Stimulated activated CD8-positive, alpha-beta memory T cell treated with anti-CD3 and anti-CD28 coated beads, Interleukin-7, amount 100 ng/mL, for 48 hours (primary cell): Measurements from ENCODE around the gene MYO3A.
"Not testable (repeated sequence)": the region's sequence is repeated elsewhere in the genome, so short reads cannot be mapped to it uniquely, and the experiment has no call there.

Experiments
- DNase-seq, 2 donors: peaks; one replicate each; pipeline ENCODE4 v3.0.0-alpha.2; 2020; ENCODE audit warnings: low read depth in 1 of 2; ENCODE audit errors: extremely low read depth in 1 of 2

MYO3A gene

DNA sequence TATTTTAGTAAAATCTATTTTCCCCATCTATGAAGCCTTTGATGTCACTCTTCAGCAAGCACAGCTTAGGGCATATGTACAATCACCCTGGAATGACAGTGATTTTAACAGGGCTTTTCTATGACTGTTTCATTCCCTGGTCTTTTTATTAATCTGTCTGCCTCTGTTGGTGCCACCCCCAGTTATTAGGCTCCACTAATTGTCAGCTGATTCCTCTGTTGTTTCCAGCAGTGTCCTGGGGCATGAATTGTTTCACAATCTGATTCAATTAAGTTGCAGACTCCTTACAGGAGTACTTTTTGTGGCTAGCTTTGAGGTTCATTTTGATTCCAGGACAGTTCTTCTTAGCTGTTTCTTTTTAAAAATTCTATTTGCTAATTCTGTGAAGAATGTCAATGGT, 38.6 kb downstream of the MYO3A start:
- no peak for DNase-seq

DNA sequence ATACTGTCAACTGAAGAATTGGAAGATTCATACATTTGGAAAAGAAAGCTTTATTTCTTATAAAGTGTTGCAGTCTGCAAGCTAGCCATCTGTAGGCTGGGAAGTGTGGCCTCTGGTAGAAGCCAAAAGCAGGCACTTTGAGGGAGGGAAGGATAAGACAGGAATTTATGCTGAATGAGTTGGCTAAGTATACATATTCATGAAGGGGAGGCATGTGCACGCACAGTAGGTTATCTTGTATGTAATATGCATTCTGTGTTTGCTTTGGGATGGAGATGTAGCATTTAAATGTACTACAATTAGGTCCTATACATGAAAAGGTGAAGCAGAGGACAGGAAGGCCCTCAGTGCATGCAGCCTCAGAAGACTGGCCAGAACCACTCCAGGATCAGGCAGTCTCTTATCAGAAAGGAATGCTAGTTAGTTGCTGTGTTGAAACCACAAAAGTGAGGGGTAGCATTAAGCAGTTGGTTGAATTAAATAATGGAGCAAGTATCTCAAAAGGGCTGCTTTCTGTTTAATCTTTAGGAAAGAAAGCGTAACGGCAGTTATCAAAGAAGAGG, 40.9 kb downstream of the MYO3A start:
- DNase-seq = no peak

DNA sequence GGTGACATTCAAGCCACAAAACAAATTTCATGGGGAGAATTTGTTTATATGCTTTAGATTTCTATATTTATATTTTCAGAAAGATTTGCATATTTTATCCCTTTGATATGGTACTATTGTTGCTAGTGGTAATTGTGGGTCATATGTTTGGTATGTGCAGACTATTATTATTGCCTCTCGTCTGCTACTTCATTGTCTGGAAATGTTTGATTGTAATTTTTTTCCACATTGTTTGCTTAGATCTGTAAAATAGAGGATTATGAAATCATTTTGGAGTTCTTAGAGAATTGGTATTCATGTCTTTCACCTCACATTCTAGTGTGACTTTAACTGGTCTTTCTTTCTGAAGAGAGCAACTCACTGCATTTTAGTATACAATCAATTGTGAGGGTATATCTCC, 44.7 kb downstream of the MYO3A start:
- DNase-seq = no peak

DNA sequence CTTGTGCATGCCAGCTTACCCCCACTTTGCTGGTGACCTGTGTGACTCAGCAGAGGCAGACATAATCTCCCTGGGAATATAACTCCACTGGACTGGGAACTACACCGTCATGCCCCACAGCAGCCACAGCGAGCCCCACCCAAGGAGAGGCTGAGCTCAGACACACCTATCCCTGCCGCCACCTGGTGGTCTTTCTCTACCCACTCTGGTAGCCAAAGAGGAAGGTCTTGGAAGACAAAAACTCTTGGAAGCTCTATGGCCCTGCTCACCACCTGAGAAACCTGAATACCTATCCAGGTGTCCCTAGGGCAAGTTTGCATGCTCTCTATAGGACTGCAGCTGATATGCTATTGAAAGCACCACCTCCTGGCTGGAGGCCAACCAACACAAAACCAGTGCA, 48.1 kb downstream of the MYO3A start:
- DNase-seq = no peak

DNA sequence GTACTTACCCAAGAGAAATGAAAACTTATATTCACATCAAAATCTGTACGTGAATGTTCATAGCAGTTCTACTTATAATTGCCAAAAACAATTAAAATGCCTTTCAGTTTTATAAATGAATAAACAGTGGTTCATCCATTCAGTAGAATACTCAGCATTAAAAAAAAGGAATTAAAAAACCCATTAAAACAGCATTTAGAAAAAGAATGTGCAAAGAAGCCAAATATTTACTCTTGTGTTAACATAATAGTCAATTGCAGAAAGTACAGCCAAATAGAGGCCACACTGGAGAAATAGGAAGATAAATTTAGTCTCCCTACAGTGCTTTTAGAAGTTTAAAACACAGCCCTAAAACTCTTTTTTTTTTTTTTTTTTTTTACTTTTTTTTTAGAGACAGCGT, 54.6 kb downstream of the MYO3A start:
- DNase-seq = no peak

DNA sequence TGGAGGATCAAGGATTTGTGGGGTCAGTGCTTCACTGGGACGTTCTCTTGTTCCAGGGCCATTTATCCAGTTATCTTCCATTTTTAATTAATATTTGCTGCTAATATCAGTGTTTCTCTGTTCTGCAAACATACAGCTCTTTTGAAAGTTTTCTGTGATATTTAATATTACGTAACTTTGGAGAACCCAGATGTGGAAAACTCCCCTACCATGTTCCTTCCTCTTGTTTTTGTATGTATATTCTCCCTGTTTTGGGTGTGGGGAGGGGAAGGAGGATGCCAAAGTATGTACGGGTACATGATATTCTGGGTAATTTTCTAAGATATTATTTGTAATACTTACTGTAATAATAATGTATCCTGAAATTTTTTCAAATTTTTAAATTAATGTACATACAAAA, 55.9 kb downstream of the MYO3A start:
- DNase-seq = no peak

DNA sequence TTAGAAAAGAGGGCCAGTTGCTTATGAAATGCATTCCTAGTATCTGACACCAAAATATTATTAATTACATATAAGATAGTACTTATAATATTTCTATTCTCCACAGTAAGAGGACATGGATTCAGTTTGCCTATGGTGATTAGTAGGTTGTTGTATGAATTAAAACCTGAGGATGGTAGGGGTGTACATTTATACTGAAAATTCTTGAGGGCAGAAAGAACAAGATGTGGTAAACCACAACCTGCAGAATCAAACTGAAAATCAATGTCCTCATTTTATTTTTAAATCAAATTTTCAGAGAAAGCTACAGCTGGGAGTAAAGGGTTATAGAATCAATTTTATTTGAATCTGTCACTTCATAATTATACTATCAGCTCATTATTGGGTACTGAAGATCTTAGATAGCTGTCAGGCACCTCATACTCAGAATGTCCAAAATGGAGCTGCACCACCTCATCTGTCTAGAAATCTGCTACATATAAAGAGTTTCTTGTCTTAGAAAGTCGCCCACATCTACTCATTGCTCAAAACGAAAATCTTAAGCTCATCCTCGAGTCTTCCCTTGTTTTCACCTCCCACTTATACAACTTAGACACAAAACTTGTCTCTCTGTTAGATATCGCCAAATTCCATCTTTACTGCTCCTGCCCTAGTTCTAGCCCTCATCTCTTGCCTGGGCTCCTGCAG, 65.4 kb downstream of the MYO3A start:
- no peak for DNase-seq

DNA sequence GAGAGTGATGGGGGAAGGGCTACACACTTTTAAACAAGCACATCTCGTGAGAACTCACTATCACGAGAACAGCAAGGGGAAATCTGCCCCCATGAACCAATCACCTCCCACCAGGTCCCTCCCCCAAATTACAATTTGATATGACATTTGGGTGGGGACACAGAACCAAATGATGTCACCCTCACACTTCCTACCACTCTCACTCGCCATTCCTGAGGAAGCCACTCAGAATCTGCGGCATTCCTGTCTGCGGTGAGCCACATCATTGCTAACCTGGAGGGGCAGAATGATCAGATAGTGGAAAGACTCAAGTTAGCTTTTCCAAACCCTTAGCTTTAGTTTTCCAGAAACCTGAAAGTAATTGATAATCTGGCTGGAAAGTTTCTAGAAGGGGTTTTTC, 66.9 kb downstream of the MYO3A start:
- DNase-seq = no peak

DNA sequence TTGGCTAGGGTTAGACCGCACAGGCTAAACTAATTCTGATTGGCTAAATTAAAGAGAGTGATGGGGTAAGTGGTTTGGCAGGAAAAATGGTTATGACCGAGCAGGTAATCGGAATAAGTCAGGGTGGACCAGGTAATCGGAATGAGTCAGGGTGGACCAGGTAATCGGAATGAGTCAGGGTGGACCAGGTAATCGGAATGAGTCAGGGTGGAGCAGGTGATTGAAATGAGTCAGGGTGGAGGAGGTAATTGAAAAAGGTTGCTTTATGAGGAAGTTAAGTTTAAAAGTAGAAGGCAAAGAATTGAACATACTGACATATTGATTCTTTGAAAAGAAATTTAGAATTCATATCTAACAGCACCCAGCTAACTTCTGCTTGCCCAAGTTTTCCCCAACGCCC, 68.4 kb downstream of the MYO3A start:
- not testable (repeated sequence) for DNase-seq

DNA sequence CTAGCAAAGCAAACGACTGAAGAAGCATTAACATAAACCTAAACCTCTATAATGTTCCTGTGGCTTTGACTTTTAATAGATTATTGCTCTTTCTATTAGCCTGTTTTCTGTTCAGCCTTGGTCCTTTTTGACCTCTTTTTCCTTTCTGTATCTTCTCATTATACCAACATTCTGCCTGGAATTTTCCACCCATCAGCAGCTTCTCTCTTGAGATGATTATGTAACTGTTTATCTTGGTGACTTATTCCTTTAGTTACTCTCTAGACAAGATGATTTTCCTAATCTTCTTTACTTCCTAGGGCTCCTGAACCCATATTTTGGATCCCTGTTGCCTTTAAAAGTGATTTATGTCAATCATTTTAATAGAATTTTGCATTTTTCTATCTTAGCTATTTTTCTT, 81.1 kb downstream of the MYO3A start:
- DNase-seq = no peak

DNA sequence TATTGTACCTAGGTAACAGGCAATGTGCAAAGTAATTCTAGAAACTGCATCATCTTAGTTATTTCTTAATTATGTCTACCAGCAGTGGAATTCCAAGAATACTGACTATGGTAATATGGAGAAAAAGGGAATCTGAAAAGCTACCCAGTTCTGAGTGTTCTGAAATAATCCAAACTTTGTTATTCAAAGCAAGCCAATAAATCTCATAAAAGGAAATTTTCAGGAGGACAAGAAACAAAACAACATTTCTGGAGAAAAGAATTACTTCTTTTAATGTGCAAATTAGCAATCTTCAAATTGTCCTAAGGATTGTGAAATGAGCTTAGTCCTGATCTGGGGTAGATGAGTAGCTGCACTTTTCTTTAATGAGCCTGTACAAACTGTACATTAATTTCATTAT, 88.8 kb downstream of the MYO3A start:
- no peak for DNase-seq

DNA sequence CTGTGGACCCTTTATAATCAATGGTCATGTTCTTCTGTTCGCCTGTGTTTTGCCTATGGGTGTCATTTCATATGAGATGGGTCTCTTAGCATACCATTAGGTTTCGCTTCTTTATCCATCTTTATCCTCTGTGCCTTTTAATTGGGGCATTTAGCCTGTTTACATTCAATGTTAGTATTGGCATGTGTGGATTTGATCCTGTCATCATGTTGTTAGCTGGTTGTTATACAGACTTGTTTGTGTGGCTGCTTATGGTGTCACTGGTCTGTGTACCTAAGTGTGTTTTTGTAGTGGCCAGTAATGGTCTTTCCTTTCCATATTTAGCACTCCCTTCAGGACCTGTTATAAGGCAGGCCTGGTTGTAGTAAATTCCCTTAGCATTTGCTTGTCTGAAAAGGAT, 90.3 kb downstream of the MYO3A start:
- no peak for DNase-seq

DNA sequence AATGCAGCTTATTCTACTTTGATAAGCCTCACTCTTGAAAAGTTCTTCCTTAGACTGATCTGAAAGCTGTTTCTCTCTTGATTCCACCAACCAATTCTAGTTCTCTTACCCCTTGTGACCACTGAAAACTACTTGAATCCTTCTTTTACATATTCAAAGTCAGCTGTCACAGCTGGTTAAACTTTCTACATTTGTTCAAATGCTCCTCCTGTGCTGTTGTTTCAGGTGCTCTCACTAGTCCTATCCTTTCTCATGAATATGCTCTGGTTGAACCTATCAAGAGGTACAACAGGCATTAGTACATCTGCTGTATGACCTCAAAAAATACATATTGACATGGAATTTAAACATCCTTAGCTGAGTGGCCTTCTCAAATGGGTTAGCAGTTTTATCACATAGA, 91.5 kb downstream of the MYO3A start:
- DNase-seq = no peak

DNA sequence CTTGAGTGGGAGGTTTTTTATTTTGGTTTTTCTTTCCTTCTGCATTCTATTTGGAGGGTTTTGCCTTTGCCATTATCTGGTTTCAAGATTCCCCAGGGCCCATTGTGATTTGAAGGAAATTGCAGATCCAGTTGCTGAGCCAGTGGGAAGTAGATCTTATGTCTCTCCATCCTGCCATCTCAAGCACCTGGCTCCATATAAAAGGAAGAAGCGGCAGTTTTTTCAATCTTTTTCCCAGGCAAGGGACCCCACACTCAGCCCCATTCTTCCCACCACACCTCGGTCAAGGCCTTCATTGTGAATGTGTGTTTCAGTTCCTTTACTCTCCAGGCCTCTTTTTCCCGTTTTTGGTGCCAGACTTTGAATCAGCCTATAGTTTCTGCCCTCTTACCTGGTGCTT, 95.8 kb downstream of the MYO3A start:
- DNase-seq = no peak

DNA sequence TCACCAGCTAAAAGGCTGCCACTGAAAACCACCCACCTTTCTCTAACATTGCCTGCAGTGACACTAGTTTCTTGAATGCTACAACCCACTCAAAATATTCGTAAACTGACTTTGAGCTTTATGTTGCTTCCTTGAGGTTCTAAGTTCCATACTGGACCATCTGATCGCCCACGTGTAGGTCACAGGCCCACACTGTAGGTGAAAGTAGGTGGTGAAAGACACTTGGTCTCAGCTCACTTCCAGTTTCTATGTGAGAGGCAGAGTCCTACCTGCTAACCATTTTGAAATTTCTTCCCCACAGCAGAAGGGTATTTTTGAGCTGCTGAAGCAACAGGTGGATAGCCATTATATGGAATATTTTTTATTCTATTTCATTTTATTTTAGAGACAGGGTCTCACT, 97.3 kb downstream of the MYO3A start:
- no peak for DNase-seq

DNA sequence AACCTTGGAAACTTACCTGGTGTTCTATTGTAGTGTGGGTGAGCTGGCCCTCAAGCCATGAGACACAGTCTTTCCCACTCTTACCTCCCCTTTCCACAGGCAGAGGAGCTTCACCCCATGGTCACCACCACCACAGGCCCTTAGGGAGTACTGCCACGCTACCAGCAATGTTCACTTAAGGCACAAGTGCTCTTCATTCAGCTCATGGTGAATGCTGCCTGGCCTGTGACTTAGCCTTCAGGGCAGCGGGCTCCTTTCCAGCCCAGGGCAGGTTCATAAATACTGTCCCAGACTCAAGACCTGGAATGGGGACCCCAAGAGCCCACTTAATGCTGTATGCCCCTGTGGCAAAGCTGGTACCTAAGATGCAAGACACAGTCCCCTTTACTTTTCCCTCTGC, 109.4 kb downstream of the MYO3A start:
- no peak for DNase-seq

DNA sequence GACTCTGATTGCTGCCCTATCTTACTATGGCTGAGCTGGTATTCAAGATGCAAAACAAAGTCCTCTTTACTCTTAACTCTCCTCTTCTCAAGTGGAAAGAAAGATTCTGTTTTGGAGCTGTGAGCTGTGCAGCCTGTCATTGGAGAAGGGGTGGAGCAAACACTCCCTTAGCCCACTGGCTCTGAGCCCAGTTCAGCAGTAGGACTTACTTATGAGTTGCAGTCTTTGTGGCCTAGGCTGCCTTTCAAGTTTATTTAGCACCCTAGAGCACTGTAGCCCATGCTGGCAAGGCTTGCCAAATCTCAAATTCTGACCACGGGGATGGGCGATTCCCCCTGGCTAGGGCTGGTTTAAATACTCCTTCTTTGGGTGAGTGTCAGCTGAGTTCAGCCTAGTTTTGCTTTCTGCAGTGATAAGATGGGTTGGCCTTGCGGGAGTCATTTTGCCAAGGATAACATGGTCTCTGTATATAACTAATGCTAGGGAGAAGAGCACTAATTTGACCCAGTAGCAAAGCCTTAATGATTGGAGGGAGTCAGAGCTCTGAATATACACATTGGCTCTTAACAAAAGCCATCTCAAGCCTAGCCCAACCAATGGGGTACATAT, 110.2 kb downstream of the MYO3A start:
- DNase-seq = no peak

DNA sequence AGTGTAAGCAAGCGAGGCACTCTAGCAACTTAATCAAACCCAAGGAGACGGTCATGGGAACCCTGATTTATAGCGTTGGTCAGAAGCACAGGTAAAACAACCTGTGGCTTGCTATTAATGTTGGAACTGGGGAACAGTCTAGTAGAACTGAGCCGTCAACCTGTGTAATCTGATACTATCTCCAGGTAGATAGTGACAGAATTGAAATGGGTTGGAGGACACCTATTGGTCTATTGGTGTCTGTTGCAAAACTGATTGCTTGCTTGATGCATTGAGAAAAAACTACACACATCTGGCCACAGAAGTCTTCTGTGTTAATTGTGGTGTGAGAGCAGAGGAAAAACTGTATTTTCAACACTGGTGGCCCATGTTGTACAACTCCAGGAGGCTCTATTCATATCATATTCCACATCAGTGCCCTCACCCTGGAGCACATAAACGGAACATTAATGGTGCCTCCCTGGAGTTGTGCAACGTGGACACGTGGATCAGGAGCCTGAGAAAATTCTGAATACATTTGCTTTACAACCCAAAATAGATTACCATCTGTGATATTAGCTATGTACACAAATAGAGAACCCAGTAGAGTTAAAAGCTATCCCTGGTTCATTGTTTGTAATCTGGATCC, 112.2 kb downstream of the MYO3A start:
- no peak for DNase-seq

DNA sequence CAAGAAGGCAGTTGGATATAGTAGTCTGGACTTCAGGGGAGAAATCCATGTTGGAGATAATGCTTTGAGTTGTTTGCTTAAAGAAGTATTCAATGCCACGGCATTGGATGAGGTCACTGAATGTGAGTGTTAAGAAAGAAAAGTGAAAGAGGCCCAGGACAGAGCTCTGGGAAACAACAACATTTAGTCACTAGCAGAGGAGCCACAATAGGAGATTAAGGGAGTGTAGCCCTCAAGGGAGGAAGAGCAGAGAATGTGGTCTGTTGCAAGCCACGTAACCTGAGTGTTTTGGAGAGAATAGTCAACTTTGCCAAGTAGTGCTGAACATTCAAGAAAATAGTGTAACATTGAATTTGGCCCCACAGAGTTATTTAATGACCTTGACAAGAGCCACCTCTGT, 114.7 kb downstream of the MYO3A start:
- DNase-seq = no peak

DNA sequence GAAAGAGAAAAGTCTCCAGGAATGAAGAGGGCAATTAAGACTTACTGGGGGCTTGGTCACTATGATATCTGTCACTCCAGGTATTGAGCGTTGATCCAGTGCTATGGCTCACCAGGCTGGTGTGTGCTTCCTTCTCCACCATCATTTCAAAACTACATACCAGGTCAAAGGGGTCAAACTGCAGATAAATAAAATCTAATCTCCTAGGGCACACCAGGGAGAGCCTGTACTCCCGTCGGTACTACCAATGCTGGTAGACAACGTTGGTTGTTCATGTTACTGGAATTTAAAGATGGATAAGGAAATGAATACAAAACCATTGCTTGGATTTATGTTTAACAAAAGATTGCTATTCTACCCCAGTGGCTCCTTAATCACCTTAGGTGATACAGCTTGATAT, 118.3 kb downstream of the MYO3A start:
- DNase-seq = no peak

DNA sequence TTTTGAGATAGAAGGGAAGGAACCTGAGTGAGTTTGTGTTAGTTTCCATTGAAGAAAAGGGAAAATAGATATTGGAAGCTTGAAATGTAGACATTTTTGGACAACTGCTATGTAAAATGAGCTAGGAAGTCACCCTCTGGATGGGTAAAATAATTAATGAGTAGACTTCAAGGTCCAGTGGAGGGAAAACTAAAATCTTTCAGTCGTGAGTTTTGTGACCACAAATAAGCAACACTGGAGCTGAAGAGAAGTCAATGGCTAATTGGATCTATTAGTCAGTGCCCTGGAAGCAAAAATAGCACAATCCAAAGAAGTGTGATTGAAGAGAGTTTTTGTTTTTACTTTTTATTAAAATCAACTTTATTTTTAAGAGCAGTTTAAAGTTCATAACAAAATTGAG, 123.4 kb downstream of the MYO3A start:
- DNase-seq = no peak

DNA sequence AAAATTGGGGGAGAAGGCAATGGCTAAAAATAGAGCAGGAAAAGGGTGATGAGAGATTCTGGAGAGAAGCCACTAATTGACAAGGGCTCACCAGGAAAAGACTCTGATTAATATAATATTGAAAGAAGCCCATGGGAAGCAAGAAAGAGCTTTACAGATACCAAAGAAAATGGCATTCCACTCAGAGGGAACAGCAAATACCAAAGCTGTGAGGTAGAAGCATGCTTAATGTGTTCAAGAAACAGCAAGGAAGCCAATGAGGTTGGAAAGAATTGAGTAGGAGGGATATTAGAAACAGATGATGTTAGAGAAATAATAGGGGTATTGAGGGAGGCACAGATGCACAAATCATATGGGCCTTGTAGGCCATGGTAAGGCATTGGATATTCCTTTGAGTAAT, 130.1 kb downstream of the MYO3A start:
- no peak for DNase-seq
